GM19328 (cell line): ENCODE data around the gene DKK3.

Source experiments
- ATAC-seq: cut with Tn5 transposase; IDR thresholded peaks from one replicate; pipeline ENCODE4 v1.9.1; 2021; ENCODE audit warnings: mild to moderate bottlenecking, moderate library complexity; ENCODE audit not compliant: unreplicated experiment

The DKK3 gene

DNA sequence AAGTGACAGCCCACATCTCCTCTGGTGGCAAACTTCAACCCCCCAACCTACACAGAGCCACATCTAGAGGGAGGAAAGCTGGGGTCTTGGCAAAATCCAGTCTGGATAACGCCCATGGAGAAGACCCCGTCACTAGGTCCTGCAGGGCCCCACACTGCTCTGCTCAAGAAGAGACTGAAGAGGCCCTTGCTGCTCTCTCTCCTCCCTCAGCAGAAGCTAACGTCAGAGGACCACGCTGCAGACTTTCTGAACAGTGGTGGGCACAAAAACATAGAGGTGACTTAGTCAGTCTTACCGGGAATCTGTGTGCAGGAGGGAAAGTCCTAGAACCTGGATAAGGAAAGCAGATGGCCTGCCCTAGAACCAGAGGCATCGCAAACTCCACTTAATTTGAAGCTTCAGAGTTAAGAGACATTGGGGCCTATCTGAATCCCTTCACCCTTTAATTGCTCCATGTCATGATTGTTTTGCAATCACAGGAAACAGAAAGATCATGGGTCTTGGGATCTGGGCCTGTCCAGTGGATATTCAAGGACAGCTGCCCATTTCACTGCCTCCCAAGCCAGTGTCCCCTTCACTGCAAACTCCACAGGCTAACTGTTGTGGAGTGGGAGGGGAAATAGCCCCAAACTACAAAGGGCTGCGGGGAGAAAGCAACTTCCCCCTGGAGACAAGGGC is 1.7 kb downstream of the DKK3 start:
- ATAC-seq: no peak

DNA sequence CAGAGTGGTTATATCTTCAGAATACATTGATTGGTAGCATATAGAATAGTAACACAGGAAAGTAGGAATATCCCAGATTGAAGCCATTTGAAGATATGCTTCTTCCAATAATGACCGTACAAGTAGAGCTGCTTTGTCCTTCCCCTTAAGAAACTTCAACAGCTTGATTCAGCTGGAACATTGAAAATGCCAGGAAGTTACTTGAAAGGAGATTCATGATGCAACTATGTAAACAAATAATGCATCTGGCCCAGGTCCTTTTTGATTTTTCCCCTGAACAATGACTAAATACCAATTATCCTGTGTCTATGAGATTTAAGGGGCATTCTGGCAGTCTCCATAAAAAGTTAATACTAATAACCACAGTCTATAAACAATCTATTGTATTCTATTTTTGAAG is 3.0 kb downstream of the DKK3 start:
- ATAC-seq: no peak

DNA sequence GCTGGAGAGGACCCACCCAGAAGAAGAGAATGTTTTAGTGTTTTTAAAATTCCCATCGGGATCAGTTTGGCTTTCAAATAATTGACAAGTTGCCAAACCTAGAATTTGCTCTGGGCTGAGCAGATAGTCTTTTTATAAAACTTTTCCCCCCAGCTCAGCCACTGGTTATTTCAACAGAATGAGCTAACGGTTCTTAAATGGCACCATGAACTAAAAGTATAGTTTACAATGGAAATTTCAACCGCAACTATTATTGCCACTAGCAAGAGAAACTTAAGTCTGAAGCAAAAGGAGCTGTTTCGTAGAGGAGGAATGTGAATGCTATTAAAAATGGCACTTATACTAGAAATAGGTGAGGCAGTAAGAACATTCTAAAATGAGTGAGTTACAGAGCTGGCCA is 3.4 kb downstream of the DKK3 start:
- no peak for ATAC-seq

DNA sequence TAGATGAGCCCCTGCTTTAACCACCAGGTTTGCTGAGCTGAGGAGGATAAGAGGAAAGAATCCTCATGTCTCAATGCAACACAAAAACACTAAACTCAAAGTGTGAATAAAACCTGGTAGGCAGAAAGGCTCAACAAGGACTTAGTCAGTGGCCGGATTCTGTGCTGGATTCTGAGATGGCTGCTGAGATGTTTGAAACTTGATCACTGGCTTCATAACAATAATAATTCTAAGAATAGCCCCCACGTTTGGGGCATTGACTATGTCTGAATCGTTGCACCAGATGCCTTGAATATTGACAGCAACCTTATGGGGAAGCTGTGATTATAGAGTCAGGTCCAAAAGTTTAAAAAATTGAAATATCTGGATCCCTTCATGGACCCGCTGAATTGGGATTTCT is 4.6 kb downstream of the DKK3 start:
- ATAC-seq: no peak

DNA sequence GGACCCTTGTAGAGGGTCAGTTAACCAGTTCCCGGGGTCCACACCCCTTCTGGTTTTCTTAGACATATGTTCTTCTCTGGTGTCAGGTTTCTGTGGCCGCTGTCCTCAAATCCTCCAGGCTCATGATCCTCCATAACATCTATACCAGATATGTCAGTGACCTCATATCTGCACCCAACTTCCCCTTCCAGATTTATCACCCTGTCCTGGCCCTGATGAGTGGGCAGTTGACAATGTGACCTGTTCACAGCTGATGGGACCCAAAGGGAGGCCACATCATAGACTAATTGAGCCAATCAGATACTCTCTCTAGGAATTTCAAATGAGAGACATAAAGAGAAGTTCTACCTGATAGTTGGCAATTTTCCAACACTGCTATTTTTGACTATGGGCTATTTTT is 5.1 kb downstream of the DKK3 start:
- no peak for ATAC-seq

DNA sequence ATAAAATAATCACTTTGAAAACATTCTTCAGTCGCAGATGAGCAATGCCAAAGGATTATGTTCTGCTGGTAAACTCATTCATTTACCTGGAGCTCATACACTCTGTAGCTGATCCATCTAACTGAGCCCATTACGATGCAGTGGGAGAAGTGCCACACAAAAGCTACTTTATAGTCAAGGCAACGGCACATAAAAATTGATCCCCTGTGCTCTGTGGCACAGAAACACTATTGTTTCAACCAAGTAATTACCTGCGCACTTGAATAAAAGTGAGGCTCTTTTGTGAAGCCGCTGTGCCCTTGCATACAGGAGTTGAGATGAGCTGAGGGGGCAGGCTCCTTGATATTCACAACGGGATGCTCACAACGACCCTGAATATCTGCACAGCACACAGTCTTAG is 7.2 kb downstream of the DKK3 start:
- ATAC-seq: no peak

DNA sequence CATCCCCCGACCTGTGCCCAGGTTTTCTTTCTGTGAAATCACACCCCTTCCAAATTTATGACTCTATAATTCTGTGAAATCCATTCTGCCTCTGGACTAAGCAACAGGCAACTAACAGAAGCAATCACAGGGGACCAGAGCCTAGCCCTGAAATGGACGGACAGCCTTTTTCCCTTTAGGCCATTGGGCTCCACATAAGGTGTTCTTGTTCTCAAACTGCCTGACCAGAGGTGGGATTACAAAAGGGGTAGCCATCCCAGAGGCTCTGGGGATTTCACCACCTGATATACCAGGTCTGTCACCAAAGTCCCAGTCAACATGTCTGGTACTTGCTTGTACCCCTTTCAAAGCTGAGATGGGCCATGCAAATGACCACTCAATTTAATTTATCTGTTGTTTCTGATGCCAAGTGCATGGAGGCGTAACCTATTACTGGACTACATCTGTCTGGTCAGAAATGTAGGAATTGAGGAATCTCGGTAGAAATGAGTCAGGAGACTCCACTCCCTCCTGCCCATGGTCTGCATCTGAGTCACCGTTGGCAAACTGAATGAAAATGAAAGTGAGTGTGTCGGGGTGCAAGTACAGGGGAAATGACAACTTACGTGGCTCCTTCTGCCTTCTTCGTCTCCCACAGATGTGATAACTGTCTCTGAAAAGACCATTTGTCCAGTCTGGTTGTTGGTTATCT is 10.2 kb downstream of the DKK3 start:
- no peak for ATAC-seq

DNA sequence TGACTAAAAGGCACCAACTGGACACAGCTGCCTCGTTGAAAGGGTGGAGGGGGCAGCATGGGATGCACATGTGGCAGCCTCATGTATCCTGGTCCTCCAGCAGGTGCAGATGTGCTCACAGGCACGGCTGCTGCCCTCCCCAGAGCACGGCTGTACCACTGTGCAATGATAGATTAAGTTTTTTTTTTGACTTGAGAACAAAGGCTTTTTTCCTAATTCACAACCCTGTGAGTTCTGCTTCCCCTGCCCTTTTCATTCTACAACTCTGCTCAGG is 11.4 kb downstream of the DKK3 start:
- ATAC-seq: no peak

DNA sequence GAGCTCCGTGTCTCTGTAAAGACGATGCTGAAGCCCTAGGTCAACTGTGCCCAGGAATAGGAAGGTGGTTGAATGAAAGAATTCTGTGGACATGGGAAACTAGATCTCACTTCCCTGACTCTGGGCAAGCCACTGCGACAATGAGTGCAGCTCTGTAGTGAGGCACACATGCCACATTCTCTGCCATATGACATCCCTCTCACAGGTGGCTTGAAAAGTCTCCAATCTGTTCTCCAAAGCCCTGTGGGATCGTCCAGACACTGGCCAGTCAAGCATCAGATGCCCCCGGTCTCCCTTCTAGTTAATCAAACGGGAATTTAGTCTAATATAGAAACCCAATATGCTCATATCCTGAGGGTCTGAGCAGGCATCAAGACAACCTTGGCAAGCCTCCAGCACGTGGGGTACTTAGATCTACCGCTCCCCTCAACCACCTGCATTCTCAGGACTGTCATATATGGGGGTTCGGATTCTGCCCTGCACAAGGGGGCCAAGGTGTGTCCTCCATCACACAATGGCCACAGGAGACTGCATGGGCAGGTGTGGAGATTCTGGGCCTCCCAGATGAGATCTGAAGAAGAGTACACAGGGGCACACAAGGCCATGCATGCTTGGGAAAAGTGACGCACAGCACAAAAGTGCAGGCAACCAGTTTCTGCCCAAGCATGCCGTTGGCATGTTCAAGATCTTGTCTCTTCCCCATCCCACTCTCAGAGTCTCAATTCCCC is 11.9 kb downstream of the DKK3 start:
- no peak for ATAC-seq

DNA sequence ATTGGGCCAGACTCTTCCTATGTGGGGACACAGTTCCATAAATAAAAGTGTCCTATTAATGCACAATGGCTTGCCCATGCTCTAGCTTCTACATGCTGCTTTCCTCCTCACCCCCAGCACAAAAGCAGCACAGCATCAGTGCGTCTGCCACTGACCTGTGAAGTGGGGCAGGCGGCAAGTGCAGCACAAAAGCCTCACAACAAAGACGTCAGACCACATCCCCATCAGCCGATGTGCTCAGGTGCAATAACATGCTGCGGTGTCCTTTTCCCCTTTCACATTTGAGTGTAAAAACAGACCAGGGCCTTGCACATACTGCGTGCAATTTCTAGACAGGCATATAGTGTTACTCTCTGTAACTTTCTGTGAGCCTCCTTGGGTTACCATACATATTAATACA is 12.8 kb downstream of the DKK3 start:
- no peak for ATAC-seq

DNA sequence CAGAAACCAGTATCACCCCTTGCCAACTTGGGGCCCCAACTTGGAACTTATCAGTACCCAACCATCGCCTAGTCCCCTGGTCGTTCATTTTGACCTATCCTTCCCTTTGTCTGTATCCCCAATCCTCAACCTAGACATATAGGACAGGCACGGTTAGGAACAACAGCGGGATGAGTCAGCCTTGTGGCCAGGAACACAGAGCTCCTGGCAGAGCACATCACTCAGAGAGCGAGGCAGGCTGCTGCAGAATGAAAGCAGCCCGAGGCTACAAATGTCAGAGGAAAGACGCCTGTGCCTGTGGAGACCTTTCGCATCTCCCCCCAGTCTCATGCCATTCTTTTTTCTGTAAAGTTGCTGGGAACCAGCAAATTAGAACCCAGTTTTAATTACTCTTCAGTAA is 14.6 kb downstream of the DKK3 start:
- no peak for ATAC-seq

DNA sequence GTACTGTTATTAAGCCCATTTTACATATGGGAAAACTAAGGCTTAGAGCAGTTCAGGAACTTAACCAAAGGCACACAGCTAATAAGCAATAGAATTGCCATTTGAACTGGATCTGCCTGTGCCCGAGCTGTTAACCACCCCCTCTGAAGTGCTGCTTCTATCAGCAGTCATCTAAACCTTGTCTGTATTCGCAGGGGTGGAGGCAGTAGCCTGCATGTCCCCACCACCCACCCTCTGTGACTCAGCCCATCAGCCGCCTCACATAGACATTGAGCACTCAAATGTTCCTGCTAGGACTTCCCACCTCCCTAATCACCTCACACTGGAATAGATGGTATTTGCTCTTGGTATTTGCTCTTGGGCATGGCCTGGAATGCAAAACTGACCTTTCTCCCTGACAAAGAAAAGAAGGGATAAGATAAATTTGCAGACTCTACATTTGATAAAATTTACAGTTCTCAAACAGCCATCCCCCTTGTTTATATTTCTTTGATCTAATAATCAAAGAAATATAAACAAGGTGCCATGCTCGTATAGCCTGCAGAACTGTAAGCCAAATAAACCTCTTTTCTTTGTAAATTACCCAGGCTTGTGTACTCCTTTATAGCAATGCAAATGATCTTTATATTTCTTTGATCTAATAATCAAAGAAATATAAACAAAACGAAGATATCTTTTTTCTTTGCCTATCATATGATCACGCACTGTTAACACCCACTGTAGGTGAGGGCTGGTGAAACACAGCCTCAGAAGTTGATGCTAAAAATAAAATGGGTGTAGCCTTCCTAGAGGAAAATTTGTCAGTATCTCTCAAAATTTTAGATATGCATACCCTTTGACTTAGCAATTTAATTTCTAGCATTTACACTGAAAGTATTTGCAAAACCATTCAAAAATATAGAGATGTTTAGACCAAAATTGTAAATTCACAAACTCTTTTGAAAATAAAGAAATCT is 15.9 kb downstream of the DKK3 start:
- ATAC-seq: no peak

DNA sequence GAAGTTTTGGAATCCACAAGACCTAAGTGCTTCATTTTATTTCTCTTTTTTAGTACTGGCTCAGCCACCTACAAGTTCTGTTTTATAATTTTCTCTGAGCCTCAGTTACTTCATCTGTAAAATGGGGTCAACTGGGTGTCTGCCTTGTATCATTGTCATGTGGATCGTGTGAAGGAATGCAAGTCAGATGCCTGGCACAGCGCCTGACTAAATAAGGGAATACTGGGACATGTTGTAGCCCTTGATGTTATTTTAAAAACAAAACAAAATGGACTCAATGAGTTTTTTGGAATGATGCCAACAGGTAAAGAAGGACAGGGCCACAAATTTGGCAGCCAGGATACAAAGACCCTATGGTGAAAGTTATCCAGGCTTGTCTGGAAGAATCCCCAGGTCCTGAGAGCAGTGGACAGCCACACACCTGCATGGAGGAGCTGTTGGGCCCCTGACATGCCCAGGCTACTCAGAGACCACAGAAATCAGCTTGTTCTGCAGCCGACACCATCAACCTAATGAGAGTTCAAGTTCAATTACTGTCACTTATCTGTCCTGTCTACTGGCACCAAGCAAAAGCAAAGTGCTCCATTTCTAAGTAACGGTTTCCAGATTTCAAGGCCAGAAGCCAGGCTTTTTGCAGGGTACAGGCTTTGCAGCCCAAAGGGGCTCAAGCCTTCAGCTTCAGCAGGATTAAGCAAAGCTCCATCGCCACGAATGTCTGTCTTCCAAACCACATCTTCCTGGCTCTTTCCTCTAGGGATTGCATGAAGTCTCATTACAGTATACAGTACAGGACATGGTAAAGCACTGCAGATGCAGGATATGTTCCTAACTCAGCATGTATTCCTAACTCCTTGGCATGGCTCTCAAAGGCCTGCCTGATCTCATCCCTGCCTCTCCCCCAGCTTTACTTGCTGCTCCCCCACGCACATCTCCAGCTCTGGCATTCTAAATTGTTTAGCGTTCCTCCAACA is 18.4 kb downstream of the DKK3 start:
- ATAC-seq: no peak

DNA sequence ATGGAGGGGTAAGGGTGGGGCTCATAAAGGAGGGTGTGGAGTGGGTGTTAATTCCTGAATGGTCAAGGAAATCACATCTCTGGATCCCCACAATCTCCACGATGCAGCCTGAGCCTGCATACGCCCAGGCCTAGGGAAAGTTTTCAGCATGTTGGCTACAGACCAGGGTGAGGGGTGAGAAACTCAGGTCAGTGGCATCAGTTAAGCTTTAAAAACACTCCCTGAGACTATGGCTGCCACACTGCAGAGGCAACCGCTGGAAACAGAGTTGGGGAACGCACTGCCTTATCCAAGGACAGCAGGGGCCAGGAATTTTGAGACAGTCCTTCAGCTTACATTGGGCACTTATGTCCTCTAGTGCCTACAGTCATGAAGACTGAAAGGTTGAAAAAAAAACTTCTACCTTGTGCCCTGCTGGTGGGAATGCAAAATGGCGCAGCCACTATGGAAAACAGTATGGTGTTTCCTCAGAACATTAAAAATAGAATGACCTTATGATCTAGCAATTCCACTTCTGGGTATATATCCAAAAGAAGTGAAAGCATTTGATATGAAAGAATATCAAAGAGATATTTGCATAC is 19.7 kb downstream of the DKK3 start:
- ATAC-seq: no peak

DNA sequence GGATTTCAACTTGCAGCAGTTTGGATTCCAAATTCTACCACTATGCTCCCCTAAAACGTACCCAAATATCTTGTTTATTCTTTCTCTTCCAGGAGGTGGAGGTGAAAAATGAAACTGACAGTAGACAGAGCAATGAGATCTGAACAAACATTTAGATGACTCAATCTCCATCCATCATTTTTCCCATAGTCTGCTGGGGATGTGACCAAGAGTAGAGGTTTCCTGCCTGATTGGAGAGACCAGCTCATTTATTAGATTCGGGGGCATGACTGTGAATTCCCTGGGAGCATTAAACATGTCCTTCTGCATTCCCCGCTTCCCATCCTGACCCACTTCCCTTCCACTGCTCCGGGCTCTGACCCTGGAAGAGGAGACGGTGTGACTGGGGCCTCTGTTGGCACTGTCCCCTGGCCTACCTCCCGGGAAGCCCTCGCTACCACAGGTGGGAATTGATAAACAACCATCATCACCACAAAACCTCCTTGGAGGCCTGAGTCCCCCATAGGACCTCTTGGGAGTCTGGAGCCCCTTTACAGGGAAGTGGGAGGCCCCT is 20.3 kb downstream of the DKK3 start:
- no peak for ATAC-seq

DNA sequence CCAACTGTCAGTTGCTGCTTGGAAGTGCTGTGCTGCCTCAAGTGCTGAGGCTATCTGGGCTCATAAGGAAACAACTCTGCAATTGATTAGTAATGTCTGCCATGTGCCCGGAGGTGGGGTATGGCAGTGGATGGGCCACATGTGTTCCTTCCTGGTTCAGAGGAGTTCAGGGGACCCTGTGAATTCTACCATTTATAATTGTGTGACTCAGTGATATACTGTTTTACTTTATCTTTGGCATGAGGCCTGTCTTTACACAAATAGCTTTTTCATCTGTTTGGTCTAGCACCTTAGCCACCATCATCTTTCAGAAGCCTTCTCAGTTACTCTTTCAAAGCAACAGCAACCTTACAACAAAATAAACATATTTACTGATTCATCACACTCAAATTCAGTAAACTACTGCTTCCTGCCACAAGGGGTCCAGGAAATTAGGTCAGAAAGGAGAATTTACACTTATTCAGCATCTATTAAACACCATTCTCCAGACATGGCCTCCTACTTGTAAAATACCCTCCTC is 20.9 kb downstream of the DKK3 start:
- ATAC-seq: no peak

DNA sequence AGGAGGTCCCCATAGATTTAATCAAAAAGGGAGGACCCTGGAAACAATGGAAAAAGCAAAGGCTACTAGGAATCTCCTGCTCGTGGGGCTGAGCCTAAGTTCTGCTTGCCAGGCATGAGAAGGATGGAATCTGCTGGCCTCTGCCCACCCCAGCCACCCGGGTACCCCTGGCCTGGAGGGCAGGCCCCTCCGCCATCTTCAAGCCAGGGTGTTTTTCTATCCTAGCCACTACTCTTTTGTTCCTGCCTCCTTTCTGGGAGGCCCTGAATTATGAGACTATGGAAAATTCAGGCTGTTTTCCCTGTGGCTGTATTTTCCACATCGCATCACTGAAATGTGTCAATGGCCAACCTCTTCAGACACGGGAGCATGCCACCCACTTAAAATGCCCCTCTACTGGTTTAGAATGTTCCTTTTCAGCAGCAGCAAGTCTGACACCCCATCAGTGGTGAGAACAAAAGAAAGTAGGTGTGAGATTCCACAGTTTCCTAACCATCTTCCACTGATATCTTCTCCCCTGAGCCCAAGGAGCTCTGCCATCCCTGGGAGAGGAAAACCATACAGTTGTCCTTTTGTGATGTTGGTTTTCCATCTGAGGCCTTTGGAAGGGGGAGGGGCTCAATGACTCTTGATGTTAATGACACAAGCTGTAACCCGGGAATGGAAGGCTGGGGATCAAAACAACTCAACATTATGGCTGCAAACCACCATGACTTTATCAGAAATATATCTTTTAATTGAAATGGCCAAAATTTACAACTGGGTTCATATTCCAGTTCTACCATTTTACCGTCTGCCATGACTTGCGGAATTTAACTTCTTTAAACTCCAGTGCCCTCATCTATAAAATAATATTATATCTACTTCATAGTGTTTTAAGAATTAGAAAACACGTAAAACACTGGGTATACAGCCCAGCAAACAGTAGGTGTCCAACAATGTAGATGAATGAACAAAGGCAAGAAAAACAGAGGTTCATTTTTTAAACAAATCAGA is 22.2 kb downstream of the DKK3 start:
- no peak for ATAC-seq
